H9 (cell line): ENCODE data around the gene SLC12A2. TPM values are rescaled to one million over a fixed set of nuclear protein-coding genes. Genes with fewer than 3 reads are reported as not detected.

Experiments used
- DNase-seq: peaks from one replicate; pipeline ENCODE4 v3.0.0-alpha.2; 2017
- H2AFZ ChIP-seq: one replicate; pipeline ENCODE4 v1.6.1; 2013; ENCODE audit warnings: mild to moderate bottlenecking, low read length, control low read depth, moderate library complexity
- H2AK5ac ChIP-seq: 2 replicates; pipeline ENCODE4 v1.6.1; 2013; ENCODE audit warnings: low read length, control low read depth, mixed read lengths; ENCODE audit not compliant: insufficient read length
- H2BK120ac ChIP-seq: one replicate; pipeline ENCODE4 v1.6.1; 2013; ENCODE audit warnings: low read depth, mild to moderate bottlenecking, low read length, control low read depth, inconsistent platforms; ENCODE audit not compliant: poor library complexity, severe bottlenecking
- H2BK12ac ChIP-seq: 2 replicates; pipeline ENCODE4 v1.6.1; 2013; ENCODE audit warnings: low read length, control low read depth, mixed read lengths, low read depth; ENCODE audit not compliant: insufficient read length
- H2BK15ac ChIP-seq: 2 replicates; pipeline ENCODE4 v1.6.1; 2013; ENCODE audit warnings: low read depth, low read length, control low read depth
- H2BK20ac ChIP-seq: one replicate; pipeline ENCODE4 v1.6.1; 2013; ENCODE audit warnings: low read depth, mild to moderate bottlenecking, low read length, control low read depth, inconsistent platforms; ENCODE audit not compliant: poor library complexity, severe bottlenecking
- H2BK5ac ChIP-seq: 2 replicates; pipeline ENCODE4 v1.6.1; 2013; ENCODE audit warnings: low read length, control low read depth, mixed read lengths; ENCODE audit not compliant: insufficient read length
- H3K14ac ChIP-seq: 2 replicates; pipeline ENCODE4 v1.6.1; 2013; ENCODE audit warnings: low read length, control low read depth; ENCODE audit not compliant: insufficient read depth
- H3K18ac ChIP-seq: 2 replicates; pipeline ENCODE4 v1.6.1; 2013; ENCODE audit warnings: low read depth, mild to moderate bottlenecking, mixed read lengths, low read length, control low read depth; ENCODE audit not compliant: insufficient read length
- H3K23ac ChIP-seq: 2 replicates; pipeline ENCODE4 v1.6.1; 2013; ENCODE audit warnings: low read length, control low read depth, mixed read lengths, low read depth; ENCODE audit not compliant: insufficient read length
- H3K23me2 ChIP-seq: 2 replicates; pipeline ENCODE4 v1.6.1; 2013; ENCODE audit warnings: low read depth, mild to moderate bottlenecking, mixed read lengths, low read length, control low read depth; ENCODE audit not compliant: insufficient read length, poor library complexity, severe bottlenecking
- H3K27ac ChIP-seq: 2 replicates; pipeline ENCODE4 v1.5.1; 2013; ENCODE audit warnings: low read length, control low read depth, mixed read lengths, low read depth; ENCODE audit not compliant: insufficient read length
- H3K27me3 ChIP-seq: 2 replicates; pipeline ENCODE4 v1.6.1; 2013; ENCODE audit warnings: low read length, control low read depth, inconsistent platforms; ENCODE audit not compliant: insufficient read depth
- H3K4ac ChIP-seq: 2 replicates; pipeline ENCODE4 v1.6.1; 2013; ENCODE audit warnings: low read depth, mild to moderate bottlenecking, control low read depth, inconsistent platforms, low read length, moderate library complexity
- H3K4me1 ChIP-seq: 2 replicates; pipeline ENCODE4 v1.6.1; 2013; ENCODE audit warnings: low read length, control low read depth, inconsistent platforms; ENCODE audit not compliant: insufficient read depth
- H3K4me2 ChIP-seq: 2 replicates; pipeline ENCODE4 v1.6.1; 2013; ENCODE audit warnings: low read length, control low read depth, mixed read lengths; ENCODE audit not compliant: insufficient read length, insufficient read depth
- H3K56ac ChIP-seq: 2 replicates; pipeline ENCODE4 v1.6.1; 2013; ENCODE audit warnings: low read depth, mild to moderate bottlenecking, mixed read lengths, low read length, control low read depth; ENCODE audit not compliant: insufficient read length
- H3K79me1 ChIP-seq: 2 replicates; pipeline ENCODE4 v1.6.1; 2013; ENCODE audit warnings: low read depth, mild to moderate bottlenecking, moderate library complexity, low read length, control low read depth, inconsistent platforms; ENCODE audit not compliant: insufficient read depth, poor library complexity, severe bottlenecking
- H3K79me2 ChIP-seq: 2 replicates; pipeline ENCODE4 v1.6.1; 2013; ENCODE audit warnings: low read length, control low read depth, inconsistent platforms; ENCODE audit not compliant: insufficient read depth
- H3K9ac ChIP-seq: 2 replicates; pipeline ENCODE4 v1.6.1; 2013; ENCODE audit warnings: low read length, control low read depth, mixed read lengths; ENCODE audit not compliant: insufficient read length; ENCODE audit errors: extremely low read depth
- H3K9me3 ChIP-seq: one replicate; pipeline ENCODE4 v1.6.1; 2013; ENCODE audit warnings: low read depth, low read length, inconsistent platforms; ENCODE audit not compliant: control insufficient read depth
- H3T11ph ChIP-seq: one replicate; pipeline ENCODE4 v1.6.1; 2013; ENCODE audit warnings: mild to moderate bottlenecking, low read length, control low read depth, inconsistent platforms
- H4K20me1 ChIP-seq: one replicate; pipeline ENCODE4 v1.6.1; 2013; ENCODE audit not compliant: control insufficient read depth, insufficient read length, insufficient read depth
- H4K5ac ChIP-seq: 2 replicates; pipeline ENCODE4 v1.6.1; 2013; ENCODE audit warnings: low read depth, mild to moderate bottlenecking, mixed read lengths, low read length, control low read depth; ENCODE audit not compliant: insufficient read length
- H4K8ac ChIP-seq: replicated peaks from 2 replicates; pipeline ENCODE4 v1.6.1; 2013; ENCODE audit warnings: low read length, control low read depth, mixed read lengths, low read depth; ENCODE audit not compliant: insufficient read length
- H4K91ac ChIP-seq: 2 replicates; pipeline ENCODE4 v1.6.1; 2013; ENCODE audit warnings: low read depth, mild to moderate bottlenecking, moderate library complexity, mixed read lengths, low read length, control low read depth; ENCODE audit not compliant: insufficient read length
- H3K27ac Mint-ChIP-seq, 3 experiments: 2 replicates in 2 of 3; 3 replicates in 1 of 3; pipeline ENCODE4 v1.8.0; 2020 to 2021; ENCODE audit warnings: mixed read lengths in 3 of 3, mild to moderate bottlenecking in 1 of 3, moderate library complexity in 1 of 3
- H3K27me3 Mint-ChIP-seq: 2 replicates; pipeline ENCODE4 v1.8.0; 2021; ENCODE audit warnings: low read depth, mild to moderate bottlenecking, moderate library complexity, mixed read lengths
- H3K36me3 Mint-ChIP-seq, 3 experiments: 2 replicates in 2 of 3; 3 replicates in 1 of 3; pipeline ENCODE4 v1.8.0; 2020 to 2021; ENCODE audit warnings: low read depth in 3 of 3, mixed read lengths in 3 of 3; ENCODE audit not compliant: insufficient read depth in 1 of 3
- H3K4me1 Mint-ChIP-seq, 2 experiments: 2 replicates each; pipeline ENCODE4 v1.8.0; 2020; ENCODE audit warnings: mixed read lengths in 2 of 2
- H3K4me3 Mint-ChIP-seq, 2 experiments: 2 replicates in 1 of 2; 3 replicates in 1 of 2; pipeline ENCODE4 v1.8.0; 2020 to 2021; ENCODE audit warnings: mild to moderate bottlenecking in 2 of 2, mixed read lengths in 2 of 2, moderate library complexity in 1 of 2
- H3K9me3 Mint-ChIP-seq, 2 experiments: 2 replicates in 1 of 2; 3 replicates in 1 of 2; pipeline ENCODE4 v1.8.0; 2020; ENCODE audit warnings: mild to moderate bottlenecking in 2 of 2, mixed read lengths in 2 of 2, moderate library complexity in 1 of 2
- WGBS: extraction: QIAGEN DNeasy Blood & Tissue Kit; methylation state at CpG from one replicate; pipeline ENCODE4 v1.1.7; 2013; ENCODE audit warnings: missing lambda C conversion rate, low lambda C conversion rate, mixed read lengths; ENCODE audit not compliant: insufficient read length; ENCODE audit errors: extremely low coverage; 5-methylcytosine and 5-hydroxymethylcytosine counted together
- total RNA-seq: library from RNA; stranded (reverse); gene quantifications from 2 replicates; pipeline ENCODE4 v1.2.1, GENCODE V29; 2021
- TF ChIP-seq, protein P1 (sequence below): fragments of 200-600 bp; sonication (generic); conservative IDR thresholded peaks from 3 replicates; pipeline ENCODE4 v1.8.0; 2021; ENCODE audit warnings: antibody characterized with exemption, mild to moderate bottlenecking

SLC12A2 gene
- total RNA-seq, 1 experiment from 2014 or later: 17.9 TPM

DNA sequence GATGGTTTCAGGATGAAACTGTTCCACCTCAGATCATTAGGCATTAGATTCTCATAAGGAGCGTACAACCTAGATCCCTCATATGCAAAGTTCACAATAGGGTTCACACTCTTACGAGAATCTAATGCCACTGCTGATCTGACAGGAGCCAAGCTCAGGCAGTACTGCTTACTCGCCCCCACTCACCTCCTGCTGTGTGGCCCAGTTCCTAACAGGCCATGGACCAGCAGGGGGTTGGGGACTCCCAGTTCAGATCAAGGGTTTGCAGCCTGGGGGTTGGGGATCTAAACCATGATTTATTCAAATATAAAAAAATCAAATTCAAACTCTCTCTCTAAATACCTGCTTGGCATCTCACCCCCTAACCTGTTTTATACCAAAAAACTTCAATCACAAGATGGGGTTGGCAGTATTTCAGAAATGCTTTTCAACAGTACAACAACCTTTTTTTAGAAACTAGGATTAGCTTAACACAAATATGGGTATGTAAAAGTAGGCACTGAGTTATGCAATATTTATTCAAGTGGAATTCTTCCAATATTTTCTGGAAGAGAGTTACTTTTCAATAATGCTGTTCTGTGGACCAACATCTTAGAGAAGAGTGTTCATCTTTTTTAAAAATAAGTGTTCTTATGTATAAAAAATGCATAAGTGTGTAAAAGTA is 30.1 kb upstream of the SLC12A2 start:
- no CpG with 5 or more reads among the region's 3 CpGs for WGBS

More for the DNA sequence above, 30.1 kb upstream of the SLC12A2 start:
- H3K9me3 ChIP-seq: no peaks in the 10 kb centered on the region
- Mint-ChIP-seq H3K4me1 (no peaks in the 10 kb centered on the region), H3K27me3 (no peaks in the 10 kb centered on the region), H3K27ac (no peak overlapping the region), H3K4me3 (no peak overlapping the region), H3K36me3 (peaks cover 4 to 16% (median 14%) of the 10 kb centered on the region in 3 experiments), H3K9me3 (peaks cover 10 to 13% of the 10 kb centered on the region in 2 experiments; a peak in 4 of 5 replicates)
- H3K18ac ChIP-seq: no peak overlapping the region
- no peaks in the 10 kb centered on the region for H3K23me2 ChIP-seq
- no peaks in the 10 kb centered on the region for H3K4me1 ChIP-seq
- H3K79me1 ChIP-seq: no peaks in the 10 kb centered on the region
- no peak overlapping the region for H4K91ac ChIP-seq
- H3K9ac ChIP-seq: no peak overlapping the region
- no peak for DNase-seq
- H2BK120ac ChIP-seq: no peak overlapping the region
- H3K14ac ChIP-seq: no peak overlapping the region
- no peaks in the 10 kb centered on the region for H3K79me2 ChIP-seq
- no peaks in the 10 kb centered on the region for H4K20me1 ChIP-seq
- H2AFZ ChIP-seq: no peak overlapping the region
- H3K23ac ChIP-seq: no peak overlapping the region
- H2AK5ac ChIP-seq: no peak overlapping the region
- no peaks in the 10 kb centered on the region for H3K27me3 ChIP-seq
- no peak overlapping the region for H2BK20ac ChIP-seq
- no peak overlapping the region for H3K4ac ChIP-seq
- TF ChIP-seq, protein P1, sequence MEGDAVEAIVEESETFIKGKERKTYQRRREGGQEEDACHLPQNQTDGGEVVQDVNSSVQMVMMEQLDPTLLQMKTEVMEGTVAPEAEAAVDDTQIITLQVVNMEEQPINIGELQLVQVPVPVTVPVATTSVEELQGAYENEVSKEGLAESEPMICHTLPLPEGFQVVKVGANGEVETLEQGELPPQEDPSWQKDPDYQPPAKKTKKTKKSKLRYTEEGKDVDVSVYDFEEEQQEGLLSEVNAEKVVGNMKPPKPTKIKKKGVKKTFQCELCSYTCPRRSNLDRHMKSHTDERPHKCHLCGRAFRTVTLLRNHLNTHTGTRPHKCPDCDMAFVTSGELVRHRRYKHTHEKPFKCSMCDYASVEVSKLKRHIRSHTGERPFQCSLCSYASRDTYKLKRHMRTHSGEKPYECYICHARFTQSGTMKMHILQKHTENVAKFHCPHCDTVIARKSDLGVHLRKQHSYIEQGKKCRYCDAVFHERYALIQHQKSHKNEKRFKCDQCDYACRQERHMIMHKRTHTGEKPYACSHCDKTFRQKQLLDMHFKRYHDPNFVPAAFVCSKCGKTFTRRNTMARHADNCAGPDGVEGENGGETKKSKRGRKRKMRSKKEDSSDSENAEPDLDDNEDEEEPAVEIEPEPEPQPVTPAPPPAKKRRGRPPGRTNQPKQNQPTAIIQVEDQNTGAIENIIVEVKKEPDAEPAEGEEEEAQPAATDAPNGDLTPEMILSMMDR: no peak
- H3K56ac ChIP-seq: no peak overlapping the region
- no peak overlapping the region for H2BK5ac ChIP-seq
- no peak overlapping the region for H4K5ac ChIP-seq
- H2BK15ac ChIP-seq: no peak overlapping the region
- H3K27ac ChIP-seq: no peak overlapping the region
- no peak overlapping the region for H3T11ph ChIP-seq
- H4K8ac ChIP-seq: no peak overlapping the region
- no peak overlapping the region for H2BK12ac ChIP-seq
- no peak overlapping the region for H3K4me2 ChIP-seq
